NB4 (cell line): ENCODE measurements around the gene KIRREL1.

ENCODE experiments used
- CTCF ChIP-seq: IDR thresholded peaks from one replicate; pipeline ENCODE4 v1.5.1; 2012; ENCODE audit warnings: low read depth, low read length
- MAX ChIP-seq: IDR thresholded peaks from 2 replicates; pipeline ENCODE4 v1.6.1; 2011; ENCODE audit warnings: low read depth, low read length
- POLR2A ChIP-seq: IDR thresholded peaks from 2 replicates; pipeline ENCODE4 v1.6.1; 2011; ENCODE audit warnings: mild to moderate bottlenecking; ENCODE audit not compliant: insufficient read length; ENCODE audit errors: extremely low read depth

- TF ChIP-seq CTCF (no peak), MAX (no peak), POLR2A (no peak)
Observed at GRCh38 chr1:158124034-158124433, 130.6 kb downstream of the KIRREL1 start.
